ENCODE data around the gene DYNC1LI1.

DNA sequence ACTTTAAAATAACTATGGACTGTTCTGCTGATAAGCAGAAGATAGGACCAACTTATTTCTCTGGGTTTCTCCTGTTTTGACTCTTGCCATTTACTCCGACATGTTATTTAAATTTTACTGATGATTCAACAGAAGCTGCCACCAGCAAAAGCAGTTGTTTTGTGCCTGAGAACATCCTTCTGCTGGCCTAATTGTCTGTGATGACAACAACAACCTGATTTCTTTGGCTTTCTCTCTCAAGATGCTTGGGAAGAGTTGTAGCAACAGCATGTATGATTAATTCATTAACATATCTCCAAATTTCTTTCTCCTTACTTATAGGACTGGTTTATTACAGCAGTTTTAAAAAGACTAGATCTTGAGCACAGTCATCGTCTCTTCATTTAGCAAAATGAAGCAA is 36.9 kb upstream of the DYNC1LI1 start:
- TF ChIP-seq CTCF (IDR thresholded peaks at IDR 0.05) (no peak), POLR2A (IDR thresholded peaks at IDR 0.05) (no peak)
